NCI-H2227 (cell line): Measurements from ENCODE around the gene ERCC5.

Experiments
- DNase-seq: peaks from one replicate; lab custom pipeline; 2025; ENCODE audit not compliant: unreplicated experiment; lab: John Stamatoyannopoulos, UW

The ERCC5 gene

DNA sequence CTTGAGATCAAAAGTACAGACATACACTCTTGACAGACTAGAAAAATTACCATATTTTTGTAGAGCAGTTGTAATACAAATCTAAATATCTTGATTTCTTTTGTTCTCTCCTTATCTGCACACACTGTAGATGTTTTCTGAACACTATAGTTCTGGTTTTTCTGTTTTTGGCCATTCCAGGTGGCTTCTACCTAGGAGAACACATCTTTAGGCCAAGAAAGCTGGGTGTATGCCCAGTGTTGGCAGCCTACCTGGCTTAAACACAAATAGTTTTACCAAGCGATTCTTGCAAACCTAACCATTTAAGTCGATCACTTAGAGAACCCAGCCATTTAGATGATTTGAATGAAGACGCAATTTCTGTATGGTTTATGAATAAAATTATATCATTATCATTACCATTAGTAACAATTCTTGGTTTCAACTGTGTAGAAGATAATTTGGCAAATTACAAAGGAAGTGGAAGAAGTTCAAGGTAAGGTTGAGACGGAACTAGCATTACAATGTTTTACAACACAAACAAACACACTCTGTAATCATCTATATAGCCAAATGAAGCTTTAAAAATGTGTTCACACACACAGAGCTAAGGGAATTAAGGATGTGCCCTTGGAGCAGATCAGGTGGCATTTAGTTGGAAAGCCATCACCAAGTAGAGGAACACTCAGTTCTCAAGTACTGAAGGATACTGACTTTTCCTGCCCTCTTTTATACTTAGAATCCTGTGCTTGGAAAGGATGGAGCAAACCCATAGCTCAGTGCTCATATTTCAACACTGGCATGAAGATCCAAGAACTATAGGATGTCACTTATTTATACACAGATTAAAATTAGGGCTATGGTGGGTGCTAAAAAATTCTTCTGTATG lies 36.2 kb downstream of the ERCC5 start:
- no peak for DNase-seq

DNA sequence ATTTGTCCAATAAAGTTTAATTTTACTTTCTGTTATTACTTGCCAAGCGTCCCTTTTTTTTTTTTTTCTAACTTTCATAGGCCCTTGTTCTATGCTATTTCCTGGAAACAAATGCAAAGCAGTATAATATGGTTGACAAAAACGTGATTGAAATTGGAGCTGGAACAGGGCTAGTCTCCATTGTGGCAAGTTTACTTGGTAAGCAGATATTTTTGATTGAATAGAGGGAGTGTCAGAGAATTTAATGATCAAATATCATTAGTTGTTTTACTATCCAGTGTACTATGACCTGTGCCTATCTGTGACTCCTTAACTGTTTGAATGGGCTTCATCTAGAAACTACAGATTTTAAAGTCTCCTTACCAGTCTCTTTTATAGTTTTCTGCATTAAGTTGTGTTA lies 46.7 kb downstream of the ERCC5 start:
- DNase-seq: no peak

DNA sequence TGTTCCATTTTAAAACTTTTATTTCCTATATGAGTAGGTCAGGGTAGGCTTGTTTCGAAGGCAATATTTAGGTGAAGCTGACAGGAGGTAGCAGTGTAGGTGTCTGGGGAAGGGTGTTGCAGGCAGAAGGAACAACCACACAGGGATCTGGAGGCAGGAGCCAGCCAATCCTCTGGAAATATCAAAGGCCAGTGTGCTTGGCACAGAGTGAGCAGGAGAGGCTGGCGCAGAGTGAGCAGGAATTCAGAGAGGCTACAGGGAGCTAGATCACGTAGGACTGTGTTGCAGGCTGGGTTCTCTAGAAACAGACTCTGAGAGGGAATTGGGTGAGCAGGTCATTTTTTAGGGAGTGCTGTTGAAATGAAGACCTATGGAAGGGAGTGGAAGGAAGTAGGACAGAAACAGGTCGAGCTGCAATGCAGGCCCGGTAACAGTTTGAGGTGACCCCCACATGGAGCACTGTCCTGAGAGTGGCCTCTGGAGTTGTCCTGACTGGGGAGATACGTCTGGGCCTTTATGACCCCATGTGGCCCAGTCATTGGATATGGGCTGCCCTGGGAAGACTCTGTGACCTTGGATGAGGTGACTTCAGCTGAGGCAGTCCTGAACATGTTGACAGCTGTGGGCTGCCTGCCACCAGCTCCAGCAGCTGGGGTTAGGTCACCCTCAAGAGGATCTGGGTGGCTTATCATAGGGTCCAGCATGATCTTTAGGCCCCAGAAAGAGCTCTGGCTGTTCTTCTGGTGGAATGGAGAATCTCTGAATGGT lies 51.7 kb downstream of the ERCC5 start:
- no peak for DNase-seq

DNA sequence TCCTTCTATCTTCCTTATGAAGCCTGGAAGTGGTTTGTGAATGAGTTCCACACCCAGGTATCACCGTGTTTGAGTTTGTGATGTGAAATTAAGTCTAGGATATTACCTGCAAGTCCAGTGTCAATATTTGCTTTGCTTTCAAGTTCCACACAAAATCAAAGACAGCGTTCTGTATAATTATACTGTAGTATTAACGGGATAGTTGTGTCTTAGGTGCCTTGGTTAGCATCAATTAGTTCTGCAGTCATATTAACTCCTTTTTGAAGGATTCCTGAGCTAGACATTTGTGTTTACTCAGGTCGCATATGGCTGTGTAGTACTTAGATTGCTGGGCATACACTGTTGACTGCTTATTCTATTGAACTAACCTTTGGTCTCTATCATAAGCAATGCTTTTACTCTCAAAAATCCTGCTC lies 54.4 kb downstream of the ERCC5 start:
- no peak for DNase-seq

DNA sequence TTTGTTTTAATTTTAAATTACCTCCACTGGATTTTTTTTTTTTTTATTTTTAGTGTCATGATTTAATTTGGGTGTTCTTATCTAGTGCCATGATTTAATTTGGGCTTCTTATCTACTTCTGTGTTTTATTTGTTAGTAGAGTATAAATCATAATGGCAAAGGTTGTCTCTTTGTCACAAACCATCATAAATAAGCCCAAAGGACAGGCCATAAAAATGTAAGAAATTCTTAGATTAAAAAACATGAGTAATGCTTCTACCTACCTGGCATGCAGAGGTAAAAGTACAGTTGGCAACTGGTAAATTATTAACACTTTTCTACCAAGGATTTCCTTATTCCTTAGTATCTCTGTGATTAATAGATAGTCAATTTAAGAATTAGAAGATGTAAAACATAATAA lies 55.2 kb downstream of the ERCC5 start:
- DNase-seq: no peak

DNA sequence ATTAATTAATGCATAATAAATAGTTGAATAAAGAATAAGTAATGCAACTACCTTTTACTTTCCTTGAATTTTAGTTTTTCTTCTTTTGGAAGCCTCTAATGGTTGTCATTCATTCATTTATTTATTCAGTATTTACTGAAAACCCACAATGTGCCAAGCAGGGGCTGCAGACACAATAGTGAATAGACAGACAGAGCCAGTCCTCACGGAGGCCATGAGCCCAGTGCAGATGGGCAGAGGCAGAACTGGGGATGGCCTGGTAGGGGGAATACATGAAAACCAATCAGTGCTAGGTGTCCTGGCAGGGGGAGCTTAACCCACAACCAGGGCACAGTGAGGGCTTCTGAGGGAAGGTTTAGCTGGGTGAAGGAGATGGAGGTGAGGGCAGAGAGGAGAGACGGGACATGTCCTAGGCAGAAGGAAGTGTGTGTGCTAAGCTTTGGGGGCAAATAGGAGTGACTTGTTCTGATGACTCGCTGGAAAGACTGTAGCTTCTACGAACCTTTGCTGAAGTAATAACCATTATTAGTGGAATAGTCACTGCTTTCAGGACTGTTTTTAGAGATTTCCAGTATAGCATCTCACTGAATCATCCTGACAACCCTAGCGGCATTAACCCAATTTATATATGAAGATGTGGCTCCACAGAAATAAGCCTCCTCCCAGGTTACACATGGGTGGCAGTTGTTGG lies 55.9 kb downstream of the ERCC5 start:
- DNase-seq: no peak

DNA sequence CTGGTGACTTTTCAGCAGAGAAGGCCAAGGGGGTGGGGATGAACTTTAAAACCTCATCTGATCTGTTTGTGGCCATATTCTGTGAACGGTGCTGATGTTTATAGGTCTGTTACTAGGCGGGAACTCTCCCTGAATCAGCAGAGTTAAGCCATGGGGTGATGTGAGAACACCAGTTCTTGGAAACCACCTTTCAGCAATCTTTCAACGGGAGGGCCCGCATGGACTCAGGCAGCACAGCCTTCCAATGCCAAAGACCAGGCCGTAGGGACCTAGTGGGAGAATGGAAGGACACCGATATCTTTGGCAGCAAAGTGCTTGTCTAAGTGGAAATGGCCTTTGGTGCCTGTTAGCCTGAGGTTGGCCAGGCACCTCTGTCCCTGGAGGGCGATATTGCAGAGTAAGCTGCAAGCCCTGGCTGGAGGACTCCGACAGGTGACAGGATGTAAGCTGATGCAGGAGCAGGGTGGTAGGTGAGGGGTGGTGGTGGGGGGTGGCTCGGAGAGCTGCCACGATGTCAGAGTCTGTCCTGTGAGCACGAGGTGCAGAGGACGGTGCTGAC lies 57.0 kb downstream of the ERCC5 start:
- DNase-seq: no peak

DNA sequence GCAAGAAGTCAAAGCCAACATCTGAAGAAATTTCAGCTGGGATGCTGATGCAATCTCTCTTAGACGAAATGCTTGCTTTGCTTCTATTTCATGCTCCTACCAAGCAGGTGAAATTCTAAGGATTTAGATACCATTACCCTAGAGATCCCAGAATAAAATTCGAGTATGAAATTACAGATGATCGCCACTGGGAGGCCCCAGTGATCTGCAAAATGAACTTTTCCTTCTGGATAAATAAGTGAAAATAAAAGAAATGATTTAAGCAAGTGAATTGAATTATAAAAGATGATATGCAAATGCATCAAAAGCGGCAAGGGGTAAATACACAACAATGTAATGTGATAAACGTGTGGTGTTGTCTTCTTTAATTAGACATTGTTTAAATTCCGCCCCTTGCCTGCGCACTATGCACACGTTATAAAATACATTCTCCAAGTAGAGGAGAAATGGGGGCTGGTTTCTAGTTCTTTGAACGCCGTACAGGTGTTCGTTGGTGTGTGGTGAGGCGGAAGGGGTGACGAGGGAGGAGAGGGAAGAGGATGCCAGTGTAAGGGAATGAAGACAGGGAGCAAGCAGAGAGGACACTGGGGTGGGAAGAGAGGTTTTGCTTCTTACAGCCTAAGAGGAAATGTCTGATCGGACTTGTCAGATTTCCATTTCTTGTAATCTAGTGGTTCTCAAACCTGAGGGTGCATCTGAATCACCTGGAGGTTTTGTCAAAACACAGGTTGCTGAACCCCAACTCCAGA lies 58.0 kb downstream of the ERCC5 start:
- DNase-seq: peak; percentile 13

DNA sequence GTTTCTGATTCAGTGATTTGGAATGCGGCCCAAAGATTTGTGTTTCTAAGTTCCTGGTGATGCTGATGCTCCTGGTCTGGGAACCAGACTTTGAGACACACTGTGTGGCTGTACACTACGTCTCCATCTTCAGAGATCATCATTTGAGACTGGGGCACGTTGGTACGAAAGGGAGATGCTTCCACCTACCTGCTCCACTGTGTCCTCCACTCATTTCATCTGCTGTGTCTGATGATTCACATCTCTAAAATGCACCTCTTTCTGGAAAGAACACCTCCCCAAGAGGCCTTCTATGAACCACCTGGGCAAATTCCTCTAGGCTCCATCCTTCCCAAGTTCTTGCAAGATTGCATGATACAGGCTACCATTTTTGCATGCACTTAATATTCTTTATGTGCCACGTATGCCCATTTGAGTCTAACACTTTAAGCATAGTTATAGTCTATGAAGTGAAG lies 58.6 kb downstream of the ERCC5 start:
- no peak for DNase-seq

DNA sequence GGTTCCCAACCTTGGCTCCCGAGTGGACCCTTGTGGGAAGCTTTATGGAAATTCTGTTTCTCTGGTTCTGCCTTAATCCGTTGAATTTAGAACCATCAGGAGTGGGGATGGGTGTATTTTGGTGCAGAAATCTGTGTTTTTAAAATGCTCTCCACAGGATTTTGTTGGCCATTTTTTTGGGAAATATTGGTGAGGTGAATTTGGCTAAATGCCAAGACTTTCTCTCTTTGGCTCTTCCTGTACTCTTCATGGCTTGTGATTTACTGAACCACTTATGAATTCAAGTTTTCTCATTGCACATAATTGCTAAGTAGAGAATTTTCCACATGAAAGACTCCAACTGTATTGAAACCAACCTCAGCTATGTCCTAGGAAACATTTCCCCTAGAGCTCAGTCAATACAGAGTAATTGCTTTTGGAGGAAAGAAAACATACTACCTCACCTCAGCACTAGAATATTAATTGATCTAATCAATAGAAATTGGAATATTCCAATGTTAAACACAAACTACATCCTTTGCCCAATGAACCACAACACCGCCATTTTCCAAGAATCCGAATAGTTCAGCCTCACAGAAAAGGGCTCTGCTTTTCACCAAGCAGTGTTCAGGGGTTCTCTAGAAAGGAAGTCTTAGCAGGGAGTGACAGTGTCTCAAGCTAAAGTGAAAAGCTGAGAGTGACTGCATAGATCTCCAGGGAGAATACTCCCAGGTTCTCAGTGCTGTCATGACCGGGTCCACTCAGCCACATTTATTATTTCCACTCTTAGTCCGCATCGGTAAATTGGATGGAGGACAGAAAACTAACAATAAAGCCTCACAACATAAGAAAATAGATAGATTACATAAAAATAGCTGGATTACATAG lies 60.3 kb downstream of the ERCC5 start:
- DNase-seq: peak; percentile 38

DNA sequence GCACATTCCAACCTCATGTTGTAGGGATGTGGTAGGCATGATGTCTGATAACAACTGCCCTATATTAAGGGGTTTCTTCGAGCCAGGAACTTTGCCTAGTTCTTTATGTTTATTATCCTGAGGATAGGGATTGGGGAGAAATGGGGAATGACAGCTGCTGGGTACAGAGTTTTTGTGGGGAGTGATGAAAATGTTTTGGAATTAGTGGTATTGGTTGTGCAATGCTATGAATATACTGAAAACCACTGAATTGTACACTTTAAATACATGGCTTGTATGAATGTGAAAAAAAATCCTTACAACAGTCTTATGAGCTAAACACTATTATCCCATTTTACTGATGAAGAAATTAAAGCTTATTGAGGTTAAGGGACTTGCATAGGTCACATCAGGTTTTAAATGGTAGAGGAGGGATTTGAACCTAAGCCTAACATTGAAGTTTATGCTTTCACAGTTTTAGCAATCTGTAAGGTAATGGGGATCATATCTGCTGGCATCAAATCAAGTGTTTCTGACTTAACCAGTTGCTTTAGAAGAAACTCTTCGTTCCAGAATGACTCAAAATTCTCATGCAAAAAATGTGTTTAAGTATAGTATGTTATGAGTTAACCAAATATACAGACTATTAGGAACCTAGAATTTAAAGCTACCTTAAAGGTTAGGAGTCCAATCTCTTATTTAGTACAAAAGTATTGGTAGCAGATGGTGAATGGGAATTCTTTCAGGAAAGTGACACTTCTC lies 61.4 kb downstream of the ERCC5 start:
- DNase-seq: no peak

DNA sequence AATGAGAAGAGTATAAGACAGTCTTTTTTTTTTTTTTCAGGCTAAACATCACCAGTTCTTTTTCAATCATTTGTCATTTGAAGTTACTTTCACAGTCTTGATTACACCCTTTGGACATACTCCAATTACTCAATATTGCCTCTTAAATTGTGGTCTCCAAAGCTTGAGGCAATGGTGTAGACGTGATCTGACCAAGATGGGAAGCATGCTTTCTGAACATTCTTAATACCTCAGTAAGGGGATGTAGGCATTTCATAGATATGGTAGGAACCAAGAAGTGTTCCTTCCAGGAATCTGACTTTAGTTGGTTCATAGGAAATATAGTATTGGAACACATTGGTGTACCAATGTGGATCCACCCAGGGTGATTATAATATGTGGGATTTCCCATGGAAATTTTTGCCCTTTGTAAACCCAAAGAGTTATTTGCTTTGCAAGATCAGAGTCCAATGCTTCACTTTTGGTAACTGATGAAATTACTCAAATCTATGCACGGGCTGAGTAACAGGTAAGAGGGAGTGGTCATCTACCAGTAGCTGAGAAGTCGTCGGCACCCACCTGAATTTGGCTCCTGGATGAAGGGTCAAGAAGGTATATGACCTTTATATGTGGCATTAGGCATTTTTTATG lies 62.2 kb downstream of the ERCC5 start:
- no peak for DNase-seq

DNA sequence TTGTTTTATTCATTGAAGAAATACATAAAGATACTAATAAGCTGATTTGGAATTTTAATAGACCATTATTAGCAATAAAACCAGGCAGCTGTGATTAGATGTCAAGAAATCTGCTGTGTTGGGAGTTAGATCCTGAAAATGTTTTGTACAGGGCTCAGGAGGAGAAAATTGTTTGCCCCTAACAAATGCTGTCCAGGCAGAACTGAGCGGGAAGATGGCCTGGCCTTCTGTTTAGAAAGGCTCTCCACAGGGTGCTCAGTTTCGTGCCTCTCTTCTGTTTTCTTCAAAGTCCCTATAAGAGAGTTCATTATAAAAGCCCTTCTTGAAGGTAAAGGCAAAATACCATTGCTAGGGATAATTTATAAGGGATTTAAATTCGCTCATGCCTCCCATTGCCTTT lies 64.1 kb downstream of the ERCC5 start:
- no peak for DNase-seq

DNA sequence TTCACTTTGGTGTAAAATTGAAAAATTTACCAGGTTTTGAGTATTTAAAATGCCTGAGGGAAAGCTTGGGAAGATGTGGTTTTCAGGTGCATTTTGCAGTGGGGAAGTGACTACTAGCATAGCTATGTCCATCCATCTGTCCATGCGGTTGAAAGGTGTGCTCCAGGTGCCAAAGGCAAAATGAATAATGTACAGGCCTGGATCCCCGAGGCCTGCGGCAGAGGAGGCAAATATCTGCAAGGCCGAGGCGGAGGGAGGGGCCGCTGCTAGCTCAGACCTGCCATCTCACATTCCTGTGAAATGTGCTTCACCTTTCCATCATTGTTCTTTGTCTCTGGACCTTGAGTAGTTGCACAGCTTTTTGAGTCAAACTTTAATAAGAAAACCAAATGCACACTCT lies 65.5 kb downstream of the ERCC5 start:
- no peak for DNase-seq

DNA sequence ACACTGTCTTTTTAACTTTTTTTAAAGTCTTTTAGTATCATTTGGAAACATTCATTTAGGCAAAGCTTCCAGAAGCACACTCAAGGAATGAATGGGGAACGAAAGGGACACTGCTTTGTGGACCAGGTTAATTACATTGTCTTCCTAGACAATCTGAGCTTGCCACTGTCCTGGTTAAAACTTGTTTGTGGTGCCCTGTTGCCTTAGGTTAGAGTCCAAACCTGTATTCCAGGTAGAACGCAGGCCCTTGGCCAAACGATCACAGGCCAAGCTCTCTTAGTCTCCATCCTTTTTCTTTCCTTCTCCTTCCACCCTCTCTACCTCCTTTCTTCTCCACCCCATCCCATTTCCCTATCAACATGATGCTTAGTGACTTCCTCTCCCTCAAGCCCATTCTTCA lies 66.8 kb downstream of the ERCC5 start:
- no peak for DNase-seq

DNA sequence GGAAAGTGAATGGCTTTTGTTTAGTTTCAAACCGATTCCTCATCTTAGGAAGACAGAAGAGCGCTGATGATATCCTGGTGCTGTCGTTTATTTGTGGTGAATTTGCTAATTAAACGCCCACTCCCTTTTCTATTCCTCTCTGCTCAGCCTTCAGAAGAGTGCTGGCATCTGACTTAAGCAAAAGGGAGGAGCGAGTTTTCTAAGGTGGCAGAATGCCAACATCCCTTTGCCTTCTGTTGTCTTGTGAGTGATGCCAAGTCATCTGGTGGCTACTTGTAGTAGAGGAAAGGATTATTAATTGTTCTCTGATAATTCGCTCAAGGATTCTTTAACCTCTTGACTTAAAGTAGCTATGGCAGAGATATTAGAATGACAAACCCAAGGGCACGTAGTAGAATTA lies 68.1 kb downstream of the ERCC5 start:
- peak; percentile 48 for DNase-seq

DNA sequence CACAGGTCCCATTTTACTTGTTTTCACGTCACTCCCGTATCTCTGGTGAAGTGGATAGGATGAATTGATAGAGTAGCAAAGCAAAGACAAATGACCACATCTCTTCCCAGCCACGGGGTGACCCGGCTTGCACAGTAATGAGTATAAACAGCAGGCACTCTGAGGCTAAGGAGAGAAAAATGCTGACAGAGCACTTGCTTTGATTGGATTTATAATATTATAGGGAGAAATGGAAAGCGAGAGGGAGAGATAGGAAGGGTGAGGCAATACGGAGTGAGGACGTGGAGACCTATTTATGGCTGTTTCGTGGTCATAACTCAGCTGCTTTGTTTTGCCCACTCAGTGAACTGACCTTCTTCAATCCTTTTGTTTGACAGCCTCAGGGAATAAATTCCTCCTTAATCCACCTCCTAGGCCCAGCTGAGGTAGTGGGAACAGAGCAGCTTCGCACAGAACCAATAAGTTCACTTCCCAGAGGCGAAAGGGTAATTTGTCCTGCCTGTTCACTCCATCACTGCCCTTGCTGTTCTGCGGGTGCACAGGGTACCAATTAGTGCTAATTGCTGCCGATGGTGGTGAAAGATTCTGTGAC lies 68.6 kb downstream of the ERCC5 start:
- DNase-seq: peak; percentile 52

DNA sequence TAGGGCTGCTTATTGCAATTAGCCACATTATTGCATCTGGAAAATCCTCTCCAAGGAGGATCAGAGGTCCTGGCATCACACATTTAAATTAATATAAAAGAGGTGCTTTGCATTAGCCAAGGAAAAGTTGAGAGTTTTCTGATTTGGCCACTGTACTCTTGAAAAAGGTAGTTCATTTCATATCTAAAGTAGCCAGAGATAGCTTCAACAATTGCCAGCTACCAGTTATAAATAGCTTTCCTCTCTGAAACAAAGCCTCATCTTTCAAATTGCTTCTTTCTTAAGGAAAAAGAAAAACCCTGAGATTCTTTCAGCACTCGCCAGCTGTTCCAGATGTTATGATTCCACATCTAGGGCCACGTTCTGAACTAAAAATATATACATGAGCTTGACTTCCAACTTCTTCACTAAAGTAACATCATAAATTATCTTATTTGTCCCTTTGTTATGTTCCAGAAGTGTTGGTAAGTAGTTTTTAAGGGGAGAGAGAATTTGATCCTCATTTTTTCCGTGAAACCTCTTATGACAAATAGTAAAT lies 69.6 kb downstream of the ERCC5 start:
- no peak for DNase-seq
